Measurements from ENCODE around the gene P2RX6. TPM values are rescaled to one million over a fixed set of nuclear protein-coding genes. Genes with fewer than 3 reads are reported as not detected.

The P2RX6 gene
- total RNA-seq, result under 1 TPM; 0.39 to 0.50 (median 0.41) TPM

- WGBS, result 34% methylated on average over 11 of the region's 12 CpGs
- Histone ChIP-seq H3K4me3 (peak within 1 kb of the TSS; percentile 53 to 66 (median 59)), H3K27ac (replicated peaks in 1 of 4) (peak within 1 kb of the TSS; percentile 71 to 86 (median 80)), H3K4me1 (peaks cover 22 to 27% (median 25%) of the 10 kb centered on the region in 4 donors), H3K9me3 (no peaks in the 10 kb centered on the region), H3K36me3 (no peaks in the 10 kb centered on the region), H3K27me3 (no peaks in the 10 kb centered on the region)
- TF ChIP-seq EP300 (IDR thresholded peaks at IDR 0.05), result no peak
- no peak for TF ChIP-seq POLR2AphosphoS5 (IDR thresholded peaks at IDR 0.05)
- no peak for TF ChIP-seq CTCF (IDR thresholded peaks at IDR 0.05)
- no peak for TF ChIP-seq POLR2A (IDR thresholded peaks at IDR 0.05; ENCODE audit: low read depth)
- intact Hi-C loops (cut with DNase I), result loop anchor here (10.0 kb wide), 1 partner anchor 50 kb away; the partner anchor contains the start of gene AIFM3
- DNase-seq (ENCODE audit: extremely low spot score), result no peak
Observed at GRCh38 chr22:21014726-21015465, at the start of gene P2RX6. Gene P2RX6, plus strand, starts transcription at chr22:21015165. Its CDS starts 10 bp downstream, at chr22:21015175.

- peak overlapping the region in 1 of 4 donors; percentile 59 for H3K4me3 ChIP-seq
- H3K36me3 ChIP-seq, result no peaks in the 10 kb centered on the region
- 92% methylated on average over 6 of the region's 13 CpGs for WGBS
- peaks cover 0 to 18% (median 4%) of the 10 kb centered on the region in 4 donors for H3K27me3 ChIP-seq
- intact Hi-C loops (cut with DNase I), result loop anchor here (10.0 kb wide), 2 partner anchors 49 to 81 kb away; partner anchors contain the start of gene P2RX6
- no peak for DNase-seq (ENCODE audit: extremely low spot score)
- peaks cover 8 to 28% (median 21%) of the 10 kb centered on the region in 4 donors for H3K4me1 ChIP-seq
- no peaks in the 10 kb centered on the region for H3K9me3 ChIP-seq
- no peak for TF ChIP-seq POLR2A (IDR thresholded peaks at IDR 0.05; ENCODE audit: low read depth)
- H3K27ac ChIP-seq (replicated peaks in 1 of 4), result no peak overlapping the region
Observed at GRCh38 chr22:20965888-20966855, 48.8 kb upstream of the P2RX6 start.

- Histone ChIP-seq H3K27me3 (peaks cover 0 to 18% (median 4%) of the 10 kb centered on the region in 4 donors), H3K9me3 (no peaks in the 10 kb centered on the region), H3K27ac (replicated peaks in 1 of 4) (no peak within 1 kb of the TSS), H3K4me1 (peaks cover 8 to 28% (median 21%) of the 10 kb centered on the region in 4 donors), H3K4me3 (no peak within 1 kb of the TSS), H3K36me3 (no peaks in the 10 kb centered on the region)
- DNase-seq (ENCODE audit: extremely low spot score), result no peak
- 74% methylated on average over 12 of the region's 22 CpGs for WGBS
- intact Hi-C loops (cut with DNase I), result loop anchor here (10.0 kb wide), 2 partner anchors 48 to 82 kb away; partner anchors contain the start of gene P2RX6
- TF ChIP-seq POLR2A (IDR thresholded peaks at IDR 0.05; ENCODE audit: low read depth), result no peak
- TF ChIP-seq EP300 (IDR thresholded peaks at IDR 0.05), result no peak
- no peak for TF ChIP-seq POLR2AphosphoS5 (IDR thresholded peaks at IDR 0.05)
- no peak for TF ChIP-seq CTCF (IDR thresholded peaks at IDR 0.05)
Observed at GRCh38 chr22:20966883-20967696, 47.9 kb upstream of the P2RX6 start, which contains the start of gene AIFM3. Gene AIFM3, plus strand, starts transcription at chr22:20967255. Its CDS starts 690 bp downstream, at chr22:20967945.

GRCh38 chr22:20967697-20968211, 47.2 kb upstream of the P2RX6 start:
- Histone ChIP-seq H3K36me3 (no peaks in the 10 kb centered on the region), H3K27me3 (peaks cover 0 to 18% (median 4%) of the 10 kb centered on the region in 4 donors), H3K4me3 (no peak overlapping the region), H3K4me1 (peaks cover 8 to 28% (median 21%) of the 10 kb centered on the region in 4 donors), H3K9me3 (no peaks in the 10 kb centered on the region), H3K27ac (replicated peaks in 1 of 4) (no peak overlapping the region)
- TF ChIP-seq POLR2A (IDR thresholded peaks at IDR 0.05; ENCODE audit: low read depth) (no peak), CTCF (IDR thresholded peaks at IDR 0.05) (no peak), EP300 (IDR thresholded peaks at IDR 0.05) (no peak), POLR2AphosphoS5 (IDR thresholded peaks at IDR 0.05) (no peak)
- no peak for DNase-seq (ENCODE audit: extremely low spot score)
- intact Hi-C loops (cut with DNase I), result loop anchor here (10.0 kb wide), 2 partner anchors 47 to 83 kb away; partner anchors contain the start of gene P2RX6
- WGBS, result 50% methylated on average over 12 of the region's 19 CpGs
